ENCODE results near the gene HAND1.

HAND1 gene

DNA sequence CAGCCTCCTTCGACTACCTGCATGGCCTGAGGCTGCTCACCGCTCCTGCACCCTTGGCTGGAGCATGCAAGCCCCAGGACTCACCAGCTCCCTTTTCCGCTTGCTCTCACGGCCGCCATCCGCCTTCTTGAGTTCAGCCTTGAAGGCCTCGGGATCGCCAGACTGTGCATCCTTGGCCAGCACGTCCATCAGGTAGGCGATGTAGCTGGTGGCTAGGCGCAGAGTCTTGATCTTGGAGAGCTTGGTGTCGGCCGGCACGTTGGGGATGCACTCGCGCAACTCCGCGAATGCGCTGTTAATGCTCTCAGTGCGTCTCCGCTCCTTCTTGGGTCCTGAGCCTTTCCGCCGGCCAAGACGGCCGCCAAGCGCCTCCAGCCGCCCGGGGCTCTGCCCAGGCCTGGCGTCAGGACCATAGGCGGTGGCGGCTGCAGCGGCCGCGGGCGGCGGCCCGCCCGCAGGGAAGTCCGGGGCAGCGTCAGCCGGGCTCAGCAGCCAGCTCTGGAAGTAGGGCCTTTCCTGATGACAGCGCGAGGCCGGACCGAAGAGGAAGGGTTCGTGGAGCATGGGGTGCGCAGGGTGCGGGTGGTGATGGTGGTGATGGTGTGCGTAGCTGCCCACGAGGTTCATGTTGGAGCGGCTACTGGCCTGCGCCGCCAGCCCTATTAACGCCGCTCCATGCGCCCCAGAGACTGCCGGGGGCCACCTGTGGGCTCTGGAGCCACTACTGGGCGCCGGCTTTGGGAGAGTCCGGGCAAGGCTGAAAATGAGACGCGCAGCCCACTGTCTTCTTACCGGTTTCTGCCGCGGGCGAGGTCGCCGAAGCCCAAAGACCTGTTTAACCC lies 424 bp downstream of the HAND1 start:
- no peak for DNase-seq

DNA sequence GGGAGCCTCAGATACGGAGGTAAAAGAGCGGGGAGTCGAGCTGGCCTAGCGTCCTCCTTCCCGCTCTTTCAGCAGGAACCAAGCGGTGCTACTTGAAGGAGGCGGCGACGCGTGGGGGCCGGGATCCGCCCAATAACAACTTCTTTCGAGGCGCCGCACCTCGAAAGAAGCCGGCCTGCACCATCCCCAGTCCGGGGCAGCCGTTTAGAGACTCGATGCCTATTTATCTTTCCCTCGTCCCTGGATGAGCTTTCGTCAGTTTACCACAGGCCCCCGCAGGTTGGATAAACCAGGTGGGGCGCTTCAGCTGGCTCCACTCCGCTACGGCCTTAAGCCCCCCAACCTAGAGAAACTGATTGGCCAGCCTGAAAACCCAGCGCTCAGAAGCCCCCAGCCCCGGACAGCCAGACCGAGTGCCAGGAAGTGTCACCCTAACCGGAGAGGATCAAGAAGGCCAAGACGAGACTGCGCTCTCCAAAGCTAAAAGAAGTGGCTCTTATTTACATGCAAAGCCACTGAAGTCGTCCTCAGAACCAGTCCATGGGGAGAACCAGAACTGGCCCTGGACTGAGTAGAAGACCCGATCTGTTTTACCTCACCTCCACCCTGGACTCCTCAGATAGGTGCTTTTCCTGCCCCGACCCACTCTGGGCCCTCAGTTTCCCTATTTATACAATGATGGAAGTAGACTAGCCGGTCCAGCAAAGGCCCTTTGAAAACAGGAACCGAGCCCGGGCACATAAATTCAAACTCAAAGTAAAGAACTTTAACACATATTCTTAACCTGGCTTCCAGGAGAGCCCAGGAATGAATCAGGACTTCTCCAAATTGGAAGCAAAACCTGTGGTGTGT lies 1.4 kb downstream of the HAND1 start:
- no peak for DNase-seq

GRCh38 chr5:154475591-154476353 lies 2.3 kb downstream of the HAND1 start:
- DNase-seq = no peak

GRCh38 chr5:154474396-154475334 lies 3.4 kb downstream of the HAND1 start:
- DNase-seq = no peak

DNA sequence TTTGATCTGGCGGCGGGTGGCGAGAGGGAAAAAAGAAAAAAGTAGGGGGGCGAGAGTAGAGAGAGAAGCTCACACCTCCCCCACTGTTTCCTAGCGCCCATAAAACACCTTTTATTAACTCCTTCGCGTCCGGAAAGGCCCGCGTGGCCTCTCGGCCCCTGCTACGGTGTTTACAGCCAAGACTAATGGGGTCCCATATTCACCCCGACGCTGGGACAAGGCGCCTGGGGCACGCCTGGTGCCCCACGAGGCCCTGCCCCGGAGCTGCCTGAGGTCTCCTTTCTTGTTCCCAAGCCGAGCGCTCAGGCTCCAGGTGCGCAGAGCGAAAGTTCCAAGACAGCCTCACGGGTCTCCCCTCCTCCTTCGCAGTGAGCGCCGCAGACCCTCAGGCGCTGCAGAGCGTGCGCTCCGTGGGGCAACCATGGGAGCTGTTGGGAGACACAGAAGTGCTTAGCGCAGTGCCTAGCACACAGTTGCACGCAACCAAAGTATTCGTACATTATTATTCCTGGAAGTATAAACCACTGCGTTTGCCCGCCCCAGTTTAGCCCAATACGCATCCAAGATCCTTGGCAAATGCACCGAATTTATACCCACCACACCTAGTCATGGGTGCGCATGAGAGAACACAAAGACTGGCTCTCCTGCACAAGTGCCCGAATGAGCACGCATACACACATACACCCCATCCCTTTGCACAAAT lies 4.3 kb downstream of the HAND1 start:
- DNase-seq = no peak

GRCh38 chr5:154472871-154473580 lies 5.0 kb downstream of the HAND1 start:
- DNase-seq = no peak

DNA sequence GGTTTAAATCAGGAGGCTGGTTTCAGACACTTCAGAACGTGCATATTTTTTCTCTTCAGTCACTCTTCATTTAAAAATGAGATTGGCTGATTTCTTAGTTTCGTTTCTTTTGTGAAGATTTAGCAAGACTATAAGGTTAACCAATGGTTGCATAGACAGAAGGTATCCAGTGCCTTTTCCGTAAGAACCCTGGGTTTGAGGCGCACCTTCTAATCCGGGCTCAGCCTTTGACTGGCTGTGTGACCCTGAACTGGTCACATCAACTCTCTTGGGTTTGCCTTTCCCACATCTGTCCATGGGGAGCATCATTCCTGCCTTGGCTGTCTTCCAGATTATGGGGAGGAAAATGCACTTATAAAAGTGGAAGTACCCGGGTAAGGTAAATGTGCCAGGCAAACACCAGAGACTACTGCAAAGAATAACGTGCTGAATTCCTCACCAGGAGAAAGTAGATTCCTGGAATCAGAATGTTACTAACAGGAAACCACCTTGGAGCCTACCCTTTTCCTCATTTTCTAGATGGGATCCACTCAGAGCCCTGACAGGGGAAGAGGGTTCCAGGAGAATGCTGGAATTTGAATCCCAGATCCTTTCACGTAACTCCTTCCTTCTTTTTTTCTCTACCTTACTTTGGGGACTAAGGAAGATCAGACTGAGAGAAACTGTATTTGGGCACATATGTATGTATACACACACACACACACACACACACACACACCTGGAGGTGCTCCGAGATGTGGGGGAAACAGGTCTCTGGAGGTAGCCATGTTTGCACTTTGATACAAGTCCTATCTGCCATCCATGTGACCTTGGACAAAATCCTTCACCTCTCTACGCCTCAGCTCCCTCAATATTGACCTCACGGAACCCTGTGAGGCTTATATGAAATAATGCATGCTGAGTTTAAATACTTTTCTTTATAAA lies 6.8 kb downstream of the HAND1 start:
- no peak for DNase-seq

GRCh38 chr5:154470137-154470536 lies 7.9 kb downstream of the HAND1 start:
- DNase-seq = no peak

DNA sequence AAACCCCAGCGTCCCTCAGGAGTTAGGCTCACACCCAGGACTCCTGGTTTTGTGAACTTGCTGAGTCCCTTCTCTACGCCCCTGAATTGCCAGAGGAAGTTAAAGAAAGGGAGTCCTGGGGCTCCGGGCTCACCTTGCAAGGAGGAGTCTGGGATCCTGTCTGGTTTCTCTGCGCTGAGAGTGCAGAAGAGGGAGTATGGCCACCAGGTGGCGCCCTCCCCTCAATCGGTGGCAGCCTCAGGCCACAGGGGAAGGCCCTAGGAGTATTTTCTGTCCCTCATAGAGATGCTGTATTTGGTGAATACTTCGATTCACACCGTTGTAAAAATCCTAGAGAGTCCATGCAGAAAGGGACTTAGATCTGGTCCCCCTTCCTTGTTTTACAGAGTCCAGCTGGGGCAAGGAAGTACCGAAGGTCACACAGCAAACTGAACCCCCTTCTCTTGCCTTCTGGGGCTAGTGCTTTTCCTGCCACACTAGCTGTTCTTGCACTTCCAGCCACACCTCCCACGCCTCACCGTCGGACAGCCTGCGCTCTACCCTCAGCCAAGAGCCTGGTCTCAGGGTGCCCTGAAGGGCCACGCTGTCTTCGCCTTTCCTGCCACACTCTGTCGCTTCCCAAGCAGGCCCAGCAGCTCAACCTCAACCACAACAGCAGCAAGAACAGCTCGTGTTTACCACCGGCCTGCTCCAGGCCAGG lies 10.2 kb downstream of the HAND1 start:
- peak; percentile 79 for DNase-seq

- no peak for DNase-seq
Observed at GRCh38 chr5:154466671-154467070, 11.4 kb downstream of the HAND1 start.

DNA sequence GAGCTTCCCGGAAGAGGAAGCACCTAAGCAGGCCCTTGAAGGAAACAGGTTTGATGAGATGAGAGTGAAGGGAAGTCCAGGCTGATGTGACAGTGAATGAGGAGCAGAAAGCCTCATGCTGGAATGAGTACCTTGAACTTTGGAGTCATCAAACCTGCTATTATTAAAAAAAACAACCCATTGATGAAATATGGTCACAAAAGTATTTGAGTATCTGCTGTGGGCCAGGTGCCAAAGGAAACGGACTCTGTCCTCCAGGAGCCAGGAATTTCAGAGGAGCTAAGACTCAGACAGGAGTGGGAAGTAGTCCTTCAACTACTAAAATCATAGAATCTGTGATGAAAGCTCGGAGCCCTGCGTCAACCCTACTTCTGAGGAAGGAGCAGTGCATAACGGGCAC lies 11.9 kb downstream of the HAND1 start:
- no peak for DNase-seq

DNA sequence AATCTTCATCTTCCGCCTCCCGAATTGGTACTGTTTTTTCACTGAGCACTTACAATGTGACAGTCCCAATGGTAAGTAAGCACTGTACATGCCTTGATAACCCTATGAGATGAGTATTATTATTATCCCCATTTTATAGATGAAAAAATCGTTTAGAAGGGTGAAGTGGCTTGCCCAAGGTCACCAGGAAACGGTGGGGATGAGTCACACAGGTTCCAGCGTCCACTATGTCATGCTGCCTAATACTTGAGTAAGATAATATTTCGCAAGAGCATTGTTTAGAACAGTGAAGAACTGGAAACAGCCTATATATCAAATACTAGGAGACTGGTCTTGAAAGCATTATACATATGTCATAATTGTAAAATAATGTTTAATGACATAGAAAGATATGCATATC lies 12.9 kb downstream of the HAND1 start:
- no peak for DNase-seq

GRCh38 chr5:154464438-154464837 lies 13.6 kb downstream of the HAND1 start:
- DNase-seq = no peak

DNA sequence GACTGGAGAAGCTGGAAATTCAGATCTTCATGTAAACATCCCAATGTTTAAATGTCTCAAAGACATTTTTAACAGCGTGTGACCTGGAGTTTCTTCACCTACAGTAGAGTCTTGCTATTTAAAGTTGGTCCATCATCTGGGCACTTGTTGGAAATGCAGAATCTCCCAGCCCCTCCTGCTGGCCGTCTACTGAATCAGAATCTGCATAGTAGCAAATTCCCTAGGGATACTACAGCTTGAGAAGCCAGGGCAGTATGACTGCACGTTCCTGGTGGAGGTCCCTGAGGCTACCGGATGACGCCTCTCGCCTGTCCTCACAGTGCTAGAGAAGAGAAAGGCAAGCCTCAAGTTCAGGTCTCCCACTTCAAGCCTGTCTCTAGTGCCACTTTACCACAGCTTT lies 16.5 kb downstream of the HAND1 start:
- DNase-seq = no peak

DNA sequence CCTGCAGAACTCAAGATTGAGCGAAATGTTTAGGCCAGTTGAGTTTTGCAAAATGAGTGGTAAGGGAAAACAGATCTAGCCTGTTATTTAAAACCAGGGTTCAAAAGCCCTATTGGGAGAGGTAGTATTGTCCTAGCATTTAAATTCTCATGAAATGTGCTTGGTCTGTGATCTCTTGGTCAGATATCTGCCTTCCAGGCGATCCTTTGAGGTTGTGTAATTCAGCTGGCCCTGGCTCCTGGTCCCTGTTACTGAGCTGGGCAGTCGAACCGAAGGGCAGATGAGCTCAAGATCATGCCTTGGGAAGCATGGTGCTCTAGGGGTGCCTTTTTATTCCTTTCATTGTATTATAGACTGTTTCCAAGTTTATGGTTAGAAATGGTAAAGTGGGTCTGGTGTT lies 17.9 kb downstream of the HAND1 start:
- DNase-seq = no peak

DNA sequence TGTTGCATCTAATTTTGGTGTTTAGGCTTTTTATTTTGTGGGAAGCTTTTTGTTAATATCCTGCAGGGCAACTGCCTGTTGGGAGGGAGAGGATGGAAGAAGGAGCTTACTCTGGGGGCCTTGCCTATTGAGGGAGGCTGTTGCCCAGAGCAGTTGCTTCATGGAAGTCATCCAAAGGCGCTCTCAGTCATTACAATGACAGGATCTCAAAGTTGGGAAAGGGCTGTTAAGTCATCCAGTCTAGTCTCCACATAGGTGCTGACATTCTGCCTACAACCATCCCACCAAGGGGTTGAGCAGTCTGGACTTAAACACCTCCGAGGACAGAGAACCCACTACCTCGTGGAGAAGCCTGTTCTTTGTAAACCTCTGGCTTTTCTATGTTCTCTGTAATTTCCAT lies 19.0 kb downstream of the HAND1 start:
- DNase-seq = no peak

DNA sequence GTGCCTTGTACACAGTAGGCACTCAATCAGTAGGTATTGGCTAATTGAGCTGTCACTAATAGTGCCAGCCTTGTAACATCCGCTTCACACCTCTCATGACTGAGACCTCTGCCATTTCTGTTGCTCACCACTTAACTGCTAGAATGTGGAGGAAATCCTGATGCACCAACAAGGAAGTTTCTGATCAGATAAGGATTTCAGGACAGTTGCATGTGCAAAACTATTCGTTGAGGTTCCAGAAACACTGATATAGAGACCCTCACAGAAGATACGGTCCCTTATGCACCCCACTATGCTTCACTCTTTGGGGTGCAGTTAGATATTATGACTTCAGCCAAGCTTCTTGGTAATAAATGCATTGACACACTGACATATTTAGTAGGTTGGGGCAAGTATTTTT lies 21.5 kb downstream of the HAND1 start:
- DNase-seq = no peak

DNA sequence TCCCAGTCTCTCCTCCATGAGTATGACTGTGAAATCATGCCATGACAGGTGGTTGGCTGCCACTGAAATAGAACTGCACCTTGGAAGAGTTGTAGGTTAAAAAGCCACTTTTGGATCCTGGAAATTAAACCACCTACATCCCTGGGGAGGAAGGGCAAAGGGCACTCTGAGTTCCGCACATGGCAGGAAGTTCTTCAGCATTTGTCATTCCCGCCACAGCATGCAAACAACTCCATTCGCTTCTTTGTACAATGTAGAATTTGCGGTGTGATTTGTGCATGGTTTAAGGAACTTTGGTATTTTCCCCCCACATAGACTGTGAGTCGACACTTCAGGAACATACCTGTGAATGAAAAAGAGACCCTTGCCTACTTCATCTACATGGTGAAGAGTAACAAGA lies 22.4 kb downstream of the HAND1 start:
- no peak for DNase-seq

GRCh38 chr5:154451957-154452356 lies 26.1 kb downstream of the HAND1 start:
- no peak for DNase-seq
